Renal cortical epithelial cell (primary cell): ENCODE results near the gene SWT1. TPM values are rescaled to one million over a fixed set of nuclear protein-coding genes. Genes with fewer than 3 reads are reported as not detected.
"Not testable (repeated sequence)": the region's sequence is repeated elsewhere in the genome, so short reads cannot be mapped to it uniquely, and the experiment has no call there.

ENCODE experiments used
- DNase-seq: peaks from one replicate; pipeline ENCODE4 v3.0.0-alpha.2; 2011; ENCODE audit warnings: low read depth
- total RNA-seq: library from RNA; depleted of rRNA; stranded (reverse); fragments of >200 nt; gene quantifications from 2 replicates; pipeline ENCODE4 v1.2.3, GENCODE V29; 2014

The SWT1 gene
- total RNA-seq, 1 donor from 2014 or later: 7.7 TPM

DNA sequence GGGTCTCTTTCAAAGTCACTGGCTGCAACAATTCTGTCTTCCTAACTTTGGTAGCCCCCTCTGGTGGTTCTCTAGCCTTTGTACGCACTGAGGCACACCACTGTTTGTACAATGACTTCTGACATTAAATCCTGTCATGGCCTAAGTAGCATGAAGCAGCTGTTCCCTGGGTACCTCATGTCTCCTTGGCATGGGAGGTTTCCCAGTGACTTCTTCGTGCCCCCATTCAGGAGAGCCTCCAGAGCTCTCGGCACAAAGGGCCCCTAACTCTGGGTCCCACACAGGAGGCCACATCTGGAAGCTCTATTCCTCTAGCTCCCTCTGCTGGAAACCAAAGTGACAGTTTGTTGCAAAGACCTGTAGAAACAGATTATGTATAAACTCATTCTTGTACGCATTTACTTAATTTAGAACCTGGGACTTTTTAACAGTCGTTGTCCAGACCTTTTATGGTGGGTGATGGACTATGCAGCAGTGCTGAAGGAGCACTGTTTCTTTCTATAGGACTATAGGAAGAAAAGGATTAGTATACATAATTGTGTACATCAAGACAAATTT is 13.4 kb downstream of the SWT1 start:
- DNase-seq: peak; percentile 66

- DNase-seq: no peak
These were observed 36.8 kb downstream of the SWT1 start for GRCh38 chr1:185193756-185194155.

DNA sequence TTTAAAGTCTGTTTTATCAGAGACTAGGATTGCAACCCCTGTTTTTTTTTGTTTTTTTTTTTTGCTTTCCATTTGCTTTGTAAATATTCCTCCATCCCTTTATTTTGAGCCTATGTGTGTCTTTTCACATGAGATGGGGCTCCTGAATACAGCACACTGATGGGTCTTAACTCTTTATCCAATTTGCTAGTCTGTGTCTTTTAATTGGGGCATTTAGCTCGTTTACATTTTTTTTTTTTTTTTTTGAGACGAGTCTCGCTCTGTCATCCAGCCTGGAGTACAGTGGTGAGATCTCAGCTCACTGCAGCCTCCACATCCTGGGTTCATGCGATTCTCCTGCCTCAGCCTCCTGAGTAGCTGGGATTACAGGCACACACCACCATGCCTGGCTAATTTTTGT is 41.7 kb downstream of the SWT1 start:
- not testable (repeated sequence) for DNase-seq

- no peak for DNase-seq
These were observed 43.9 kb downstream of the SWT1 start for GRCh38 chr1:185200889-185201288.

- DNase-seq: no peak
These were observed 50.2 kb downstream of the SWT1 start for GRCh38 chr1:185207170-185207569.

DNA sequence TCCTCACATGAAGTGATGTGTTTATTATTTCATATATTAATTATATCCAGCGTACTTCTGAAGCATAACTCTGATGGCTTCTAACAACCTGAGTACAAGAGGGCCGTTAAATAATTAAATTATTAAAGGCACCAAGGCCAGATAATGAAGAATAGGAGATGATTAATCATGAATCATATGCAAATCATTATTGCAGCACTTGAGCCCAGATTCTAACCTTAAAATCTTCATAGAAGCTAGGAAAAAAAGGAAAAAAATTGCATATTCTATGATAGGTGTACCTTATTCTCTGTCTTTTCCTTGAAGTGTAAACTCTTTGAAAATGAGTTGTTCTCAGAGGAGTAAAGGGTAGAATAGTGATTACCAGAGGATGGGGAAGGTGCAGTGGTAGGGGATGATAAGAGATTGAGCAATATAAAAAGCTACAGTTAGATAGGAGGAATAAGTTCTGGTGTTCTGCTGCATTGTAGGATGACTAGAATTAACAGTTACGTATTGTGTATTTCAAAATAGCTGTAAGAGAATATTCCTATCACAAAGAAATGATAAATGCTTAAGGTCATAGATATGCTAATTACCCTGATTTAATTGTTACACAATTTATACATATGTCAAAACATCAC is 51.1 kb downstream of the SWT1 start:
- DNase-seq: peak; percentile 30

DNA sequence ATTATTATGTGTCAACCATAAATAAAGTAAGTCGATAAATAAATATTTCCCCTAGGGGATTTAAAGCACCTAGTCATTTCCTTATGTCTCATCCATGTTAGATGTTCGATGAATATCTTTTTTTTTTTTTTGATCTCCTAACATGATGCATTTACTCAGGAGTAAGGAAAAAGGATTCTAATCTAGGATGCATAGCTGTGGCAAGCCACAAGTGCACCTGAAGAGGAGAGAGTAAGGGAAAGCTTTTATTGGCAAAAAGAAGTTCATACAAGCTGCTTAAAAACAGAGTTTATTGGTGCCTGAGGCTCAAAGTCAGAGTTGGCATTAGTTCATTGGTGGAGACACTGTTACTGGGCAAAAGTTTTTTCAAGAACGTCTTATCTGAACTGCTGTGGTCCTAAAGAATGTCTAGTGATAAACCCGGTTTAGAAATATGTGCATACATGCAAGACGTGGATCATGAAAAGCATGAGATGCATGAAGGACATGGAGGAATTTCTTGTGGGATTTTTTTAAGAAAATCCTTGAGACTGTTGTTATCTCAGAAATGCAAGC is 51.7 kb downstream of the SWT1 start:
- DNase-seq: no peak

GRCh38 chr1:185209357-185209756 is 52.4 kb downstream of the SWT1 start:
- DNase-seq: not testable (repeated sequence)

GRCh38 chr1:185213091-185213490 is 56.1 kb downstream of the SWT1 start:
- DNase-seq: no peak

- DNase-seq: no peak
These were observed 58.9 kb downstream of the SWT1 start for GRCh38 chr1:185215911-185216310.

- no peak for DNase-seq
These were observed 67.2 kb downstream of the SWT1 start for GRCh38 chr1:185224132-185224531.

DNA sequence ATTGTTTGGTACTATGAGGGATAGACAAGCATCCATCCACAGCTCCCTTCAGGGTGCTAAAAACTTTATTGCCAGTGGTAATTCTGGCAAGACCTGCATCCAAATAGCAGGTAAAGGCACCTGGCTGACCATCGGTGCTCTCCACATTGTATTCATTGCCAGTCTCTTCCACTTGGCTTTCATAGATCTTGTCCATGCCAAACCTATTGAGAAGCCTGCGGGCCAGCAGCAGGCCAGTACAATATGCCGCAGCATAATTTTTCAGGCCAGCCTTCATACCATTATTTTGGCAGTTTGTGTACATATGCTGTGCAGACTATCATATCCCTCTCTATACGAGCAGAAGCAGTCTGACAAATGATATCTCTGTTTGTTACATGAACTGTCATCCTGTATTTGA is 70.2 kb downstream of the SWT1 start:
- DNase-seq: no peak

GRCh38 chr1:185228979-185229378 is 72.0 kb downstream of the SWT1 start:
- no peak for DNase-seq

GRCh38 chr1:185229981-185230380 is 73.0 kb downstream of the SWT1 start:
- DNase-seq: no peak

DNA sequence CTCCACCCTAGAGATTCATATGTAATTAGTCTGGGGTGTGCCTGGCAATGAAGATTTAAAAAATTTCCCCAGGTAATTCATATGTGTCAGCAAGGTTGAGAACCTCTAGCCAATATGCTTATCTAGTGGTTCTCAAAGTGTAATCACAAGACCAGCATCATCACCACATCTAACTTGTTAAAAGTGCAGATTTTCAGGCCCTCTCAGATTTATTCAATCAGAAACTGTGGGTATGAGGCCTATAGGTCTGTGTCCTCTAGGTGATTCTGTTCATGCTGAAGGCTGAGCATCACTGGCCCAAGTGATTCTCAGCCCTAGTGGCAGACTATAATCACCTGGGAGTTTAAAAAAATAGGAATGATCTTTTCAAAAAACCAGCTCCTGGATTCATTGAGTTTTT is 75.9 kb downstream of the SWT1 start:
- DNase-seq: no peak

DNA sequence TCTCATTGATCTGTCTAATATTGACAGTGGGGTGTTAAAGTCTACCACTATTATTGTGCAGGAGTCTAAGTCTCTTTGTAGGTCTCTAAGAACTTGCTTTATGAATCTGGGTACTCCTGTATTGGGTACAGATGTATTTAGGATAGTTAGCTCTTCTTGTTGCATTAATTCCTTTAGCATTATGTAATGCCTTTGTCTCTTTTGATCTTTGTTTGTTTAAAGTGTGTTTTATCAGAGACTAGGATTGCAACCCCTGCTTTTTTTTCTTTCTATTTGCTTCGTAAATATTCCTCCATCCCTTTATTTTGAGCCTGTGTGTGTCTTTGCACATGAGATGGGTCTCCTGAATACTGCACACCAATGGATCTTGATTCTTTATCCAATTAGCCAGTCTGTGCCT is 77.2 kb downstream of the SWT1 start:
- not testable (repeated sequence) for DNase-seq

- DNase-seq: not testable (repeated sequence)
These were observed 80.2 kb downstream of the SWT1 start for GRCh38 chr1:185237176-185237575.

DNA sequence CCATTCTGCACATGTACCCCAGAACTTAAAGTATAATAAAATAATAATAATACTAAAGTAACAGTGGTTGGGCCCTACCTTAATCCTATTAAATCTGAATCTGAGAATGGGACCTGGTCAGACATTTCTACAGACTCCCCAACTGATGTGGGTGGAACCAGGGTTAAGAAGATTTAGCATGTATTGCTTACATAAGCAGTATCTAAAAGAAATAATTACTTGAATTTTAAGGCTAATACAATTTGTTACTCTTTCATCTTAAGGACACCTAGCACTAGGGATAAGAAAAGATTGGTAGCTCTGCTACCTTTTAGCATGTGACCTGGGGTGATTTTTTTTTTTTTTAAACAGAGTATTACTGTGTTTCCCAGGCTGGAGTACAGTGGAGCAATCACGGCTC is 80.7 kb downstream of the SWT1 start:
- no peak for DNase-seq

DNA sequence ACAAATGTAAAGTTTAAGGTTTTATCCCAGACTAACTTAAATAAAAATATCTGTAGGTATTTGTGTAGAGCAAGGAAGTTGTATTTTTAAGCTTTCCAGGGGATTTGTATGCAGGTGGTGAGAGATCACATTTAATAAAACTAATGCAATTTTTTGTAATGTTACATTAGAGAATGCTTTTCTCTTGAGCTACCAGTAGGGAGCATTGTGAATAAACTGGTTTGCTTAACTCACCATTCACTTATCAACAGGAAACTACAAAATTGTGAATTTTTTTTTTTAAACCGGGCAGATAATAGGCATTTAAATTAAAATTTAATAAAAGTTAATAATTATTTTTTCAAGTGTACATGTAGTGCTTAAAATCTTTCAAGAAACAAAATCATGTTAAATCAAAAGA is 81.5 kb downstream of the SWT1 start:
- DNase-seq: peak; percentile 45

DNA sequence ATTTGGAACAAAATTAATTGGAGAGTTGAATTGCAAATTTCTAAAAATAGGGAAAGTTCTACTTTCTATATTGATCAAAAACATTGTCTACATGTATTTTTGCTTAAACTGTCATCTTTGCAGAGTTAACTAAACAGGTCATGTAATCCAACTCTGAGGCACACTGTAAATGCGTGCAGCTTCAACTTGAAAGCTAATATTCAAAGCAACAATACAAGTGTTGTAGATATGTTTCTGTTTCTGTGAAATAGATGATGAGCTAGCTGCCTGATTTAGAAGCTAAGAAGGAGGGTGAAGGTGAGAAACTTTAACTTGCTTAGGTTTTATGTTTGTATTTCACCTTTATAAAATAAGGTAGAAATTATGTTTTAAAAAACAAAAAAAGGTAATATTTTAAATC is 82.9 kb downstream of the SWT1 start:
- DNase-seq: no peak

DNA sequence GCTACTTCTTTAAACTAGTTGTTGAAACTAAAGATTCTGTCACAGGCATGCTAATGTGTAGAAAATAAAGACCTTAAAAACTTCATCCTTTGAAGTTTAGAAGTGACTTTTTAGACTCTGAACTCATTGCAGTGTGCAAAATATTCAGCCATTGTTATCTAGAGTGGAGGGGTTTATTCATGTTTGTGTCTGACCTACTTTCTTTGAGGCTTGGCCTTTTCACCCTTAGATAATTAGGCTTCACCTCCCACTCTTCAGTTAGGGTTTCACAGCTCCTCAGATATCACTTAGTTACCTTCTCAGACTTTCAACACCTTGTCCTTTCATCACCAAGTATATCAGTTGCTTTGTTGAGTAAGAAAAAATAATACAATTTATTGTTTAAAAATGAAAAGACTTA is 84.2 kb downstream of the SWT1 start:
- DNase-seq: no peak

GRCh38 chr1:185244015-185244747 is 87.2 kb downstream of the SWT1 start:
- peak; percentile 78 for DNase-seq

DNA sequence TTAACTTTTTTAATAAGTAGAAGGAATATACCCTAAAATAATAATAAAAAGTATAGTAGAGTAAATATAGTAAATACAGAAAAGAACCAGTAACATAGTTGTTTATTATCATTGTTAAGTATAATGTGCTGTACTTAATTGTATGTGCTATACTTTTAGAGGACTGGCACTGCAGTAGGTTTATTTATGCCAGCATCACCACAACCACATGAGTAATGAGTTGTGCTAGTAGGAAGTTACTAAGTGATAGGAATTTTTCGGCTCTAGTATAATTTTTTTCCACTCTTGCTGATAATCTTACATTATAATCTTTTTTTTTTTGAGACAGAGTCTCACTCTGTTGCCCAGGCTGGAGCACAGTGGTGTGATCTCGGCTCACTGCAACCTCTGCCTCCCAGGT is 88.5 kb downstream of the SWT1 start:
- no peak for DNase-seq
